ENCODE results near the gene TTLL6.

DNA sequence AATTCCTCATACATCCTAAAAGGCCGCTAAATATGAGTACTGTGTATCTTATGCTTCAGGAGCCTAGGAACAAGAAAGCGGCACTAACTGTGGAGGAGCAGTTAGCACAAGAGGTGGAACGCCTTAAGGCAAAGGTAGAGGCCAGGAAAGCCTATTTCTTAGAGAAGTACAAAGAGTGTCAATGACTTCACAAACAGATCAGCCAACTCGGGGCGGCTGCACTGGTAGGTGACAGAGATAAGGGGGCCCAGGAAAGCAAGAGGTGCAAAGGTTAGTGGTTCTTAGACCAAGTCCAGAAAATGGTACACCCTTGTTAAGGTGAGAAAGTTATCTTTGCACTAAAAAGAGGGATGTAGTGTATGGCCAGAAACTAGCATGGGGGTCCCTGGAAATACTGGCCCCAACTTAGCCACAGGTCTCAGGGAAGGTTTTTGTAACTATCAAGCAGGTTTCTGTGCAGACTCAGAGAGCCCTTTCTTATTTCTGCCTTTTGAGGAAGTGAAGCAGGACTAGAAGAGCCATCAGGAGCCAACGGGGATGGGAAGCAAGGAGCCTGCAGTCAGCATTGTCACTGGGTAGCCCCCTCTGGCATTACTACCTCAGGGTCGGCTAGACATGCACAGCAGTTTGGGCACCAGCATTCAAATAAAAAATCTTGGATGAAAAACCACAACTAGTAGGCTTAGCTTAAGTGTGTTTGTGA, 37.9 kb upstream of the TTLL6 start:
- TF ChIP-seq CTCF (IDR thresholded peaks at IDR 0.05) (no peak), POLR2A (IDR thresholded peaks at IDR 0.05) (no peak)

Measured in body of pancreas (tissue), 4 donors.